Measurements from ENCODE around the gene DUXB.
A peak's percentile ranks its signal among the peaks of the same experiment; 100 is the strongest.

The DUXB gene, protein sequence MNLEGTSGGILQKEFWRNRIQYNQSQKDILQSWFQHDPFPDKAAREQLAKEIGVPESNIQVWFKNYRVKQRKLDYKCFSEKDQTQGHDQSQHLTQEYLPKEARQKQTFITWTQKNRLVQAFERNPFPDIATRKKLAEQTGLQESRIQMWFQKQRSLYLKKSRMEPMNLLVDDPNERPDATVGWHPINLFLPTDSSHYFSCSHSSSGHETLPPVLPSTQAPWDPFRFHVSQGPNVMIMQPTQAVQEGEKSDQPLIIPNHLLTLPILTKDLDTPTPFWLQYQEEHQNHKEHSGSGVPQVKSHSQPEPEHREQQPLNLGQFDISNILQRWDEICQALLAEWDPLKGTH

DNA sequence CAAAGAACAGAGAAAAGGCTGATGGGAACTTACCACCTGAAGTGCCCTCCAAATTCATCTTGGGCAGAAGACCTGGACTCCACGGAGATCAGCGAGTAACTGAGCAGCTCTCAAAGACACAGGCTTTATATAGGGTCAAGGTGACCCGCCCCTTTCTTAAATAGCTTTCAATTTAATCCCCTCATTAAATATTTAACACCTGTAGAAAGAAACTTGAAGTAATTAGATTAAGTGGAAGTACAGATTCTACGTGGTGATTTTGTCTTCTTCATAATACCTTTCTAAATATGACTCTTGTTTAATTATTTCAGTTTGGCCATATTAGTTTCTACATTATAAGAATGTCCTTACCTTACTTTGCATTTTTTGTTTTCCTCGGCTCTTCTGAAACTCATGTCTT, at the start of gene DUXB:
Gene DUXB, minus strand, starts transcription at position 101 of the 400 bp plus-strand sequence. Its CDS starts 43 bp downstream, at position 58.
- no peak for DNase-seq (ENCODE audit: low spot score)

DNA sequence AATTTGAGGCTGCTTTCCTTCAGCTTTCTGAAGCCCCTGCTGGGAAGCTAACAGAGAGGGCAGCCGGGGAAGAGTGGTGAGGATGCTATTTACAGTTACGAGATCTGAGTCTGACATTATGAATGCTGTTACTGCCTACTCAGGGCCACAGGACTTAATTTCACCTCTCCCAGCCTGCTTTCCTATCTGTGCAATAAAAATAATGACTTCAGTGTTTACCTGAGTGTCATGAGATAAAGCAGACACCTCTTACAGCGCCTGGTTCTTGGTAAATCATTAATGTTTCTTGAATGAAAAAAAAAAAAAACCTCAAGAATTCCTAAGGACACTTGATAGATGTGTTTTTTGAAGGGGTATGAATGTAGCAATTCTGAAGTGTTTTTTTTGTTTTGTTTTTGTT, 49.3 kb upstream of the DUXB start:
- no peak for DNase-seq (ENCODE audit: low spot score)

DNA sequence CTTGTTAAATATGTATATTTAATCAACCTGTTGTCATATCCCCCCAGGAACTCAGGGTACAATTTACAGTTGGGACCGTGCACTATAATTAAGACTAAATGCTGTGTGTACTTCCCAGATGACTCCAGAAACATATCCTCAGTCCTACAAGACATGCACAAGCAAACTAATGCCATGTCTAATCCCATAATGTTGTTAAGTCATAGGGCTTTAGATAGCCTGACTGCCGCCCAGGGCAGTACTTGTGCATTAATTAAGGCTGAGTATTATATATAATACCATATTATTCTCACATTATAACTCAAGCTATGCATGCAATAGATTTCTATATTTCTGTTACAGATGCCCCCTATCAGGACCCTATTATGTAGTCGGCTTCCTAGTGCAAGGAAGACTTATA, 45.1 kb upstream of the DUXB start:
- no peak for DNase-seq (ENCODE audit: low spot score)

DNA sequence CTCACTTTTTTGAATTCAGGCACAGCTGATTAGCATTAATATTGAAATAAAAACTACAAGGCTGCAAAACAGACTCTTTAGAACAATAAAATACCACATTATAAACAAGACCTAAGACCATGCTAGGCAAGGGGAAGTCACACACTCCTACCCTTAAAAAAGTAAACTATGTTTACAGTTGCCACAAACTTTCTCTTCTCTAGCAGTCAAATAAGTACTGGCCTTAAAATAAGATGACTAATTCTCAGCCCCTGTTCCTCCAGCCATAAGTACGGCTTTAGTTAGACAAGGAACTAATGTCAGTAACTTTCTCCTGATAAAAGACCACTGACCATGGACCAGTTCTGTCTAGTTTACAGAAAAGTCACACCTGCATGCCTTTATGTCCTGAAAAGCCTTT, 44.6 kb upstream of the DUXB start:
- no peak for DNase-seq (ENCODE audit: low spot score)

DNA sequence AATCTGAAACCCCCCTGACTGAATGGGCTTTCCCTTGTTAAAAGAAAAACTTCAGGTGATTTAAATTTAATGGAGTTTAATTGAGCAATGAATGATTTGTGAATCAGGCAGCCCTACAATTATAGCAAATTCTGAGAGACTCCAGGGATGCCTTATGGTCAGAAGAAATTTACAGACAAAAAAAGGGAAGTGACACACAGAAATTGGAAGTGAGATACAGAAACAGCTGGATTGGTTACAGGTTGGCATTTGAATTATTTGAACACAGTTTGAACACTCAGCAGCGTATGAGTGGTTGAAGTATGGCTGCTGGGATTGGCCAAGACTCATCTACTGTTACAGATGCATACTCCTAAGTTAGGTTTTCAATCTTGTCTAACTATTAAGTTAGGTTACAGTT, 44.0 kb upstream of the DUXB start:
- no peak for DNase-seq (ENCODE audit: low spot score)

DNA sequence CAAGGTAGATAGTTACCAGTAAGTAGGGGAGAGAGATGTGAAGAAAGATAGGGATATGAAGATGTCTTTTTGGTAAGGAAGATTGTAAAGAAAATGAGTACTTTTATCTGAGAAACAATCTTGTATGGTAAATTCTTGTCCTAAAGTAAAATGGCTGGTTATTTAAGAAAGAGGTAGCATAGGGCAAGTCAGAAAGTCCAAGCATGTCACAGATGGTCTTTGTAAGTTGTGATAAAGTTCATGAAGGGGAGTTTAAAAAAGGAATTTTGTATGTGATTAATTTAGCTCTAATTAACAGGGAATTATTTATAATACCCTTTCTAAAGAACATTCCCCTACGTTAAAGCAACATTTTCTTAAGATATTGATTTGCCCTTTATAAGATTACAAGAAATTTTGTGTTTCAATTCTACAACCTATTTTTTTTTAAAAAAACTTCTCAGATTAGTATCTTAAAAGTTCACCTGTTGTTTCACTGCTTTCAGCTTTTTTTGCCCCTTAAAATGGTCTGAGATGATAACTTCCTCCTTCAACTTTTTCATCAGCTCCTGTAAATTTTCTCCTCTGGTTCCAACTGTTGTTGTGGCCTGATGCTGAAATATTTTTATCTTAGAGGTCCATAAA, 41.3 kb upstream of the DUXB start:
- DNase-seq (ENCODE audit: low spot score), result no peak

DNA sequence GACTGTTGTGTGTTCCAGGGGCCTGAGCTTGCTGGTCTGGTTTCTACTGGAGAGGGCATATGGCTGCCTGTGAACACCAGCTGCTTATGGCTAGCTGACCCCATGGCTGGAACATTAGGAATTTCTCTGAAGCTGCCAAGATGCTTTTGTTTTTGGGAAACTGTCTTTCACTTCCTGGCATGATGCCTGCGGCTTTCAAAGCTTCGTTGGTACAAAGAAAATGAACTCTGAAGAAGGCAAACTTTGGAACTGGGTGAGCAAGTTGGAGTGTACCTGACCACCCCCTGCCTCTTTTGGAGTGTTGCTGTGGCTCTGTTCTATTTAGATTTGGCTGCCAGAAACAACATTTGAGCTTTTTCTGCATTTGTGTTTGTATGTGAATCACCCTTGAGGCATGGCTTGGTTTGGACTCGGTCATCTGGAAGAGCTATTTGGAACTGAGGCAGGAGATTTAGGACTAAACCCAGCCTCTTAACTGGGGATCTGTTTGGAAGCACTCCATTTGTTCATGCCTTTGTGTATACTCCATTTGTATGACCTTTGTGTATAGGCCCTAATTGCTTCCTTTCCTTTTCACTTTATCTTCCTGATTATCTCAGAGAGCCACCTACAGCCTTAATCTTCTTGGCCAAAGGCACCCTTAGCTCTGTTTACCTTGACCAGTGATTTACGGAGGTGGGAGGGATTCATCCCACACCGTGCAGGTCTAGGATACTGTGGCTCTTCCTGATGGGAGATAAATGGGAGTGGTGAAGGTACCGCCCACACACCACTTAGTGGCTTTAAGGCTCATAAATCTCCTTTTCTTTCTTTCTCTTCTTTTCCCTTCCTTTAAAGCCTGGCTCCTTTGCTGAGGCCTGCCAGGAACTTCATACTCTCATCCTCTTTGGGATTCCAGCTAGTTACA, 32.3 kb upstream of the DUXB start:
- DNase-seq (ENCODE audit: low spot score), result peak; percentile 12

DNA sequence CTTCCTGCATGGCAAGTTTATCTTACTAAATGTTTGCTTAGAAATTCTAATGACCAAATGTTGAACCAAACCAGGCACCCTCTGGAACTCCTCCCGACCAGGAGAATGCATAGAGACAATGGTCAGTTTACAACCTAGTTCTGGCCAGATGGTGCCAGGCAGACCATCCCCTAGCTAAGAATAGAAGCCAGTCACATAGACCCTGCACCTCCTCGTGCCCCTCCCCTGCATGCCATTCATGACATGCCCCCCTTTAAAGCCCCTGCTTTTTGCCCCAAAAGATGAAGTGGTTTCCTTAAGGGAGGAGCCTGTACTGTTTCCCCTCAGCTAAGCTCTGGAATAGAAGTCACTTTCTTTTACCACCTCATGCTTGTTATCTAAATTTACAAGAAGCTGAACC, 31.6 kb upstream of the DUXB start:
- DNase-seq (ENCODE audit: low spot score), result no peak

DNA sequence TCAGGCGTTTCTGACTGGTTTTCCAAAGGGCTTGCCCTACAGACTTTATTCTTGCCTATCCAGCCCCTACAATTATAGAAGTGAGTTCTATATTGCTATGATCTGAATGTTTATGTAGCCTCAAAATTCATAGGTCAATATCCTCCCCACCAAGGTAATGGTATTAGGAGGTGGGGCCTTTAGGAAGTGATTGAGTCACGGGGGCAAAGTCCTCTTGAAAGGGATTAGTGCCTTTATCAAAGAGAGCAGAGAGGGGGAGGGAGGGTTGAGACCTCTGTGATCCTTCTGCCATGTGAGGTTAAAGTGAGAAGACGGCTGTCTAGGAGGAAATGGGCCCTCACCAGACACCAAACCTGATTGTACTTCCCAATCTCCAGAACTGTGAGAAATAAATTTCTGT, 26.0 kb upstream of the DUXB start:
- no peak for DNase-seq (ENCODE audit: low spot score)

DNA sequence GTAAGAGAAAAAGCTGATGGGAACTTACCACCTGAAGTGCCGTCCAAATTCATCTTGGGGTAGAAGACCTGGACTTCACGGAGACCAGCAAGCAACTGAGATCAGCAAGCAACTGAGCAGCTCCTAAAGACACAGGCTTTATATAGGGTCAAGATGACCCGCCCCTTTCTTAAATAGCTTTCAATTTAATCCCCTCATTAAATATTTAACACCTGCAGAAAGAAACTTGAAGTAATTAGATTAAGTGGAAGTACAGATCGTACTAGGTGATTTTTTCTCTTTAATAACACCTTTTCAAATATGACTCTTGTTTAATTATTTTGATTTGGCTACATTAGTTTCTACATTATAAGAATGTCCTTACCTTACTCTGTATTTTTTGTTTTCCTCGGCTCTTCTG, 25.1 kb upstream of the DUXB start, which contains the start of gene CPHXL:
Gene CPHXL, minus strand, starts transcription at position 101 of the 400 bp plus-strand sequence. Its CDS starts 48 bp downstream, at position 53.
- no peak for DNase-seq (ENCODE audit: low spot score)

DNA sequence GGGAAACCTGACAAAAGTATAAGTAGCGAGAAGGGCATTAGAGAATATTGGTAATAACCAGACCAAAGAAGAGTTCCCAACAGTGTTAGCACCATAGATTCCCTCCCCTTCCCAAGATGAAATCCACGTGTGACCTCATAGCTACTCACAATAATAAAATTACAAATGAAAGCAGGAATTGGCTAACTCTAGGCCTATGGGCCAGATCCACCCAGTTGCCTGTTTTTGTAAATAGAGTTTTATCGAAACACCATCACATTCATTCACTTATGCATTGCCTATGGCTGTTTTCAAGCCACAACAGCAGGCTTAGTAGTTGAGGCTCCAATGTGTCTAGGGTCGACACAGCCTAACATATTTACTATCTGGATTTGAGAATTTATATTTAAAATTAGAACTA, 17.2 kb upstream of the DUXB start:
- no peak for DNase-seq (ENCODE audit: low spot score)

DNA sequence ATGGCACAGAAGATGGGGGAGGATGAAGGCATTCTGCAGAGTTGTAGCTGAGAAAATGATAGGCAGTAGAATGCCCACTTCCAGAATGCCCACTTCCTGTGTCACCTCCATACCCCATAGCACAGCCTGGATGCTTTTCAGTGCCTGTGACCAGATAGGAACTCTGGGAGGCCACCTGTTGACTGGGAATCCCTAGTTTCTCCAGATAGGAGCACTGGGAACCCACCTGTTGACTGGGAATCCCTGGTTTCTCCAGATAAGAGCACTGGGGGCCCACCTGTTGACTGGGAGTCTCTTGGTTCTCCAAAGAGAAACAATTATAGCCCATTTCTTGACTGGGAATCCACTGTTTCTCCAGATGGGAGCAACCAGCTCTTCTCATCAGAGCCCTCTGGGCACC, 13.4 kb upstream of the DUXB start:
- no peak for DNase-seq (ENCODE audit: low spot score)

DNA sequence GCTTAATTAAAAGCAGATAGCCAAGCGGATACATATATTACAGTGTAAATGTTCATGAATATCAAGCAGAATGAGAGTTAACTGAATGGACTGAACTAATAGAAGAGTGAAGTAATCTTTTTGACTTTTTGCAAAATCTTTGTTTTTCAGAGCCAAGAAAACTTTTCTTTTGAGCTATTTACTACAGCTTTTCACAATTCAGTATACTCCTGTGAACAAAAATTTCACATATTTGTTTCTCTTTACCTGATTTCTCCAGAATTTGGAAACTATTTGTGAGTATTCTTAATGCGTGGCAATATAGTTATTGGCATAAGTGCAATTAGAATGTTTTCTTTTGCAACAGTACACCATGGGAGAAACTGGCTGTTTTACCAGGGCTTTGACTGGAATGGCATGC, 9.1 kb upstream of the DUXB start:
- no peak for DNase-seq (ENCODE audit: low spot score)

DNA sequence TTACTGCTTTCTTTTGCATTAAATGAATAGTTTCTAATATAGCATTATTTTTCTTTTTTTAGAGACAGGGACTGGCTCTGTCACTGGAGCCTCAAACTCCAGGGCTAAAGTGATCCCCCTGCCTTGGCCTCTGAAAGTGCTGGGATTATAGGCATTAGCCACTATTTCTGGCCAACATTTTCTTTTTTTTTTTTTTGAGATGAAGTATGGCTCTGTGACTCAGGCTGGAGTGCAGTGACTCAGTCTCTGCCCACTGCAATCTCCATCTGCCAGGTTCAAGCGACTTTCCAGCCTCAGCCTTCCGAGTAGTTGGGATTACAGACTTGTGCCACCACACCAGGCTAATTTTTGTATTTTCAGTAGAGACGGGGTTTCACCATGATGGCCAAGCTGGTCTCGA, 2.0 kb upstream of the DUXB start:
- DNase-seq (ENCODE audit: low spot score), result no peak

DNA sequence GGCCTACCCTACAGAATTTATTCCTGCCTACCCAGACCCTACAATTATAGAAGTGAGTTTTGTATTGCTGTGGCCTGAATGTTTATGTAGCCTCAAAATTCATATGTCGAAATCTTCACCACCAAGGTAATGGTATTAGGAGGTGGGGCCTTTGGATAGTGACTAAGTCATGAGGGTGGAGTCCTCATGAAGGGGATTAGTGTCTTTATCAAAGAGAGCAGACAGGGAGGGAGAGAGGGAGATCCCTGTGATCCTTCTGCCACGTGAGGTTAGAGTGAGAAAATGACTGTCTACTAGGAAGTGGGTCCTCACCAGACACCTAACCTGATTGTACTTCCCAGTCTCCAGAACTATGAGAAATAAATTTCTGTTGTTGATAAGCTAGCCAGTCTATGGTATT, 981 bp upstream of the DUXB start:
- no peak for DNase-seq (ENCODE audit: low spot score)

DNA sequence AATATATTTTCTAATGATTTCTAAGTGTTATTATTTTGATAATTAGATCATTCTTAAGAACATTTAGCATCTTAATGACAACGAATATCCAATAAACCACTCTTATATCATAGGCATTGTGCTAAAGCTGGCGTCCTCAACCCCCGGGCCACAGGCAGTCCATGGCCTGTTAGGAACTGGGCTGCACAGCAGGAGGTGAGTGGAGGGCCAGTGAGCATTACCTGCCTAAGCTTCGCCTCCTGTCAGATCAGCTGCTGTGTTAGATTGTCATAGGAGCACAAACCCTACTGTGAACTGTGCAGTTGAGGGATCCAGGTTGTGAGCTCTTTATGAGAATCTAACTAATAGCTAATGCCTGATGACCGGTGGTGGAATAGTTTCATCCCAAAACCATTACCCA, 3.7 kb downstream of the DUXB start:
- DNase-seq (ENCODE audit: low spot score), result no peak

DNA sequence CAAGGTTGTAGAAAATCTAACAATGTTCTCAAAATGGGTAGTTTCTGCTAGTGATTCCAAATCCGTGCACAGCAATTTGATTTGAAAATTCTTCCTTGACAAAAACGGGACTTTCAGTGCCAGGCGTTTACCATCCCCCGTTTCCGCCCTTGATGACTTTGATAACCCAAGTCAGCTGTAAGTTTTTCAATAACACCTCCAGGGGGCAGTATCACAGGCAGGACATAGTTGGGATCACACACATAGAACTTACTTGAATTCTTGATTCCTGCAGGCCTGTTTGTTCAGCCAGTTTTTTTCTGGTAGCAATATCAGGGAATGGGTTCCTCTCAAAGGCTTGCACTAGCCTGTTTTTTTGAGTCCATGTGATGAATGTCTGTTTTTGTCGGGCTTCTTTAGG, 5.6 kb downstream of the DUXB start:
- DNase-seq (ENCODE audit: low spot score), result no peak

DNA sequence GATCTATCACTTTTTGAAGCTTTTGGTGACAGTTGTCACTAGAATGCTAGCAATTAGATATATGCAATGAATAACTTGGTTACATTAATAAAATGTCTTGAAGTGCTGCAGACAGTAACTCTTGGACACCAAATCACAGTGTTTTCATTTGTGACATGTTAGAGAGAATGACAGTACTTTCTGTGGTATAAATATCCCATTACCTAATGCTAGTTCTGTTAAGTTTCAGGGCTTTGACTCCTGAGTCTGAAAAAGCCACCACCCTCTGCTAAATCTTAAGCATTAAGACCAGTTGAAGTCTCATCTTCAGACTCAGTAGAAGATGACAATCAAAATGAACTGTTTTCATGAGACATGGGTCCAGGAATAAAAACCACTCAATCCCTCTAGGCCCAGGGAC, 13.9 kb downstream of the DUXB start:
- DNase-seq (ENCODE audit: low spot score), result no peak

DNA sequence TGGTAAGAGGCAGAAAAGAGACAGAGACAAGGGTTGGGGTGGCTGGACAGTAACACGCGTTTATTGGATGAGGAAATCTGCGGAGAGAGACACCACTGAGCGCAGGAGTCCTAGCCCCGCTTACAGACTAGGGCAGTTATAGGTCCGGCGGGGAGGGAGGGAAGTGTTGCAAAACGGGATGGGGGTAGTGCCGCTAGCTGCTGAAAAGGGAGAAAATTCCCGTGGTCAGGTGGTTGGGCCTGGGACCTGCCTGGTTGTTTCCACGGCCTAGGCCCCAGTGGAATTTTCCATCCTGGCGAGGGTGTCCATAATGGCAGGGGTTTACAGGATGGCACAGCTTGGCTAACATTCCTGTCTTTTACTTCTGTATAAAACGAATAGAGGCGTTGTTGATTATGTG, 19.0 kb downstream of the DUXB start:
- DNase-seq (ENCODE audit: low spot score), result no peak

DNA sequence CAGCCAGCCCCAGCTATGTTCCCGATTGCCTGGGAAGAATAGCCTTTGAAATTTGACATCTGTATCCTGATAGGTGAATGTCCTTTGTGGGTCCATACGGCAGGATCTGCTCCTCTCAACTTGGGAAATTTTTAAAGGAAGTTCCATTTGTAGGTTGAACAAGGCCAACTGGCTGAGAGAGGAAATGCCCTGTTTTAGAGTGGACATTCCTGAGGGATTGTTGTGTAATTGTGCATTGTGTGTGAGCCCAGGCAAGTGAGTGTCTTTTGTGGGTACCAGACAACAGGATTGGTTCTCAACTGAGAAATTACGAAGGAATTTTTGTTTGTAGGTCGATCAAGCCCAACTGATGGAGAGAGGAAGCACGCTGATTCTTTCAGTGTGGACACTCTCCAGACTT, 21.9 kb downstream of the DUXB start:
- no peak for DNase-seq (ENCODE audit: low spot score)

DNA sequence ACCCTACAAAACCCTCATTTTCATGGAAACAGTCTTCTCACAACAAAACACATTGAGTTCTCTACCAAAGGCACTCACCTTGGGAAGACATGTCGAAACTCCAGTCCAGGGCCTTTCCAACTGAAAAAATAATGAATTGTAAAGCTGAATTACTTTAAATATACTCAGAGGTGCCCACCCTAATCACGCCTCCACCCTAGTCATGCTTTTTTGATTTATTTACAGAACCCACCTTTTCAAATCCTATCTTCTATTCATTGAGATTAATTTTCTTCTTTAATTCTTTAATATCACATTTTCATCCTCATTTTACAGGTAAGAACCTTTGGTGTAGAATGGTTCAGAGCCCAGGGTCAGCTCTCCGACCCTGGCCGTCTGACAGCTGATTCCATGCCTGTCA, 24.4 kb downstream of the DUXB start, which contains the start of gene CPHXL2:
Gene CPHXL2, minus strand, starts transcription at position 101 of the 400 bp plus-strand sequence. Its CDS starts 10 bp downstream, at position 91.
- DNase-seq (ENCODE audit: low spot score), result no peak

DNA sequence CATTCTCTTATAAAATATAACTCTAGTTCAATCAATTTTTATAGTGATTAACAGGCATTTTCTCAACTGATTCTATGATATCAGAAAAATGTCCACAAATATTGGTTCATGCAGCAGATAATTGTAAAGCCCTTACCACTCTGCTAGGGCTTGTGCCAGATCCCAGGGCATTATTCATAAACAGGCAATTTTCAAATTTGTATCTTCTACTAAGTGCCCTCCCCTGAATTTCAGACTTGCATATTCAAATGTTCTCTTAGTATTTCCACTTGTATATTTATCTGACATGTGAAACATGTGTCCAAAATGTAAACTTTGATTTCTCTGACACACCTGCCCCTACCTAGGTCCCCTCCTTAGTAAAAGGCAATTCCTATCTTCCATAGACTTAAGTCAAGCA, 33.8 kb downstream of the DUXB start:
- no peak for DNase-seq (ENCODE audit: low spot score)
